A549 (cell line): ENCODE data around the gene AP1S2.
"Not testable (repeated sequence)": the region's sequence is repeated elsewhere in the genome, so short reads cannot be mapped to it uniquely, and the experiment has no call there.

Experiments used
- E2F6 ChIP-seq: IDR thresholded peaks from 2 replicates; pipeline ENCODE4 v1.6.1; 2012; ENCODE audit warnings: low read depth, borderline replicate concordance
- TF ChIP-seq, protein P1 (sequence below): fragments of 450-650 bp; IDR thresholded peaks from 2 replicates; pipeline ENCODE4 v1.6.1; 2014; ENCODE audit warnings: antibody characterized with exemption

- not testable (repeated sequence) for TF ChIP-seq E2F6
- TF ChIP-seq, protein P1, sequence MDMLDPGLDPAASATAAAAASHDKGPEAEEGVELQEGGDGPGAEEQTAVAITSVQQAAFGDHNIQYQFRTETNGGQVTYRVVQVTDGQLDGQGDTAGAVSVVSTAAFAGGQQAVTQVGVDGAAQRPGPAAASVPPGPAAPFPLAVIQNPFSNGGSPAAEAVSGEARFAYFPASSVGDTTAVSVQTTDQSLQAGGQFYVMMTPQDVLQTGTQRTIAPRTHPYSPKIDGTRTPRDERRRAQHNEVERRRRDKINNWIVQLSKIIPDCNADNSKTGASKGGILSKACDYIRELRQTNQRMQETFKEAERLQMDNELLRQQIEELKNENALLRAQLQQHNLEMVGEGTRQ: not testable (repeated sequence)
Observed at GRCh38 chrX:15877914-15878313, 23.3 kb upstream of the AP1S2 start.
